SK-N-DZ (cell line): Measurements from ENCODE around the gene RLF.

ENCODE experiments used
- DNase-seq: peaks from one replicate; pipeline ENCODE4 v3.0.0-alpha.2; 2015; ENCODE audit warnings: low spot score

The RLF gene

DNA sequence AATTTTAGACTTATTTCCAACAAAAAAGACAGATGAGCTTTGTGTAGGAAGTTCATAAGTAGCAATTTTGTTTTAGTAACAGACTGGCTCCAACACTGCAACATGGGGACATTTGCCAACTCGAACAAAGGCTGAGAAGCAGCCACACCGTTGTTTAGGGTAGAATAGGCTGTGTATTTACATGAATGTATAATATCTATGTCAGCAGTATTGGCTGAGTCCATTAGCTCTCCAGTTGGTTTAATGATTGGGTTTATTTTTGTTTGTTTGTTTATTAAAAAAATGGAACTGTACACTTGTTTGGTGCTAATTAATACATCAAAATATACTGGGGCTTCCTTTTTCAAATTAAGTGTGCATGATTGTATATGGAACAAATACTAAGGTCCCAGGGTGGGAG, 79.2 kb downstream of the RLF start:
- DNase-seq: no peak

DNA sequence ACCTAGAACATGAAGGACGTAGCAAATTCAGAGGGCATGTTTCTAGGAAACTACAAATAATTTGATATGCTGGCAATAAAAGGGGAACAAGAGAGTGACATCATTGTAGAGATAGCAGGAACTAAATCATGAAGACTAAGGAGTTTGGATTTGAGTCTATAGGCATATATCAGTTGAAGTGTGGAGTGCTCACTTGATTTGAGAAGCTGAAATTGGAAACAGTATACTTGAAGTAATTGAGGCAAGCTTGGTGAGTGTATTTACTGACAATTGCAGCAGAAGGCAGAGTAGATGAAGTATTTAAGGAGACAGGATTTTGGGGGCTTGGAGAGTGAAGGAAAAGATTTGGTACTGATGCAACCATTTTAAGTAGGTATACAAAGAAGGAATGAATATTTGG, 80.2 kb downstream of the RLF start:
- no peak for DNase-seq

DNA sequence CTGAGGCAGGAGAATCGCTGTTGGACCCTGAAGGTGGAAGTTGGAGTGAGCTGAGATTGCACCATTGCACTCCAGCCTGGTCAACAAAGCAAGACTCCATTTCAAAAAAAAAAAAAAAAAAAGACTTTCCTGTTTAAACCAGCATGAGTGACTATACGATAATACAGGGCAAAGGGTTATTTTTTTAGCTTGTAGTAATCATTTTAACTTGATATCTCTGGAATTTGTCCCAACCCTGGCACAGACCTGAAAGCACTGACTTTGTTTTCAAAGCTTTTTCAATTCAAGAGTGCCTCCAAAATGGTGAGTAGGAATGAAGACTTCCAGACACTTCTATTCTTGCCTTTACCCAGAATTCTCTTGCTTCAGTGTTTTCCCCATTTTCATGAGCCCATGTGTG, 82.2 kb downstream of the RLF start:
- DNase-seq: no peak

DNA sequence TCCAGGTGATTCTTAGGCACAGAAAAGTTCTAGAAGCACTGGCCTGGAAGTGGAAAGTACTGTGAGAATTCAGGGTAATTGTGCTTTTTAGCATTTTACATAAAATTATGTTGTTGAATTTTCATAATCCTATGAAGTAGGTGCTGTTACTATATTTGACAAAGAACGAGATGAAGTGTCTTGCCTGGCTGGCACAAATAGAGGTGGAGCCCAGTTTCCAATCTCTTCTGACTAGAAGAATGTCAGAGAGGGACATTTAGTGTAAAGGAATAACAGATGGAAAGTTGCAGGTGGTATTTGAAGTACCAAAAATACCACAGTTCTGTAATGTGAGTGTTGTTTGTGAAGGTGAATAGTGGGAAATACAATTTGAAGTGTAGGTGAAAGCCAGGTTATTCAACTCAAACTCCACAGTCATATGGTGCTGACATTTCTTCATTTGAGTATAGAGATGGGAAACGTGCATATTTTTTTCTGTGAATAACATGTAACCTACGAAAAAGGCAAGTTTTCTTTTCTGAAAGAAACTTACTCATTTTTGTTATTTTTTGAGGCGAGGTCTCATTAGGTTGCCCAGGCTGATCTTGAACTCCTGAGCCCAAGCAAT, 83.1 kb downstream of the RLF start:
- no peak for DNase-seq

DNA sequence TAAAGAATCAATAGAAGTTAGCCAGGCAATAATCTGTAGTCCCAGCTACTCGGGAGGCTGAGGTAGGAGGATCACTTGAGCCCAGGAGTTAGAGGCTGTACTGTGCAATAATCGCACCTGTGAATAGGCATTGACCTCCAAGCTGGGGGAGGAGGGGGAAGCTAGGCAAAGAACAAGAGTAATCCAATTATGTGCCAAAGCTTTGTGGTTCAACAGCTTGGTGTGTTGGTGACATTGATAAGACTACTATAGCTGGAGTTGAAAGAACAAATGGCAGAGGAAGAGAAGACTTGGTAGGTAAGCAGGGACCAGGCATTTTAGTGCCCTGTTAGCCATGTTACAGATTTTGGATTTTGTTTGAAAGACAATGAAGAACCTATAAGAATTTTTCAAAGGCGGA, 84.5 kb downstream of the RLF start:
- DNase-seq: no peak

DNA sequence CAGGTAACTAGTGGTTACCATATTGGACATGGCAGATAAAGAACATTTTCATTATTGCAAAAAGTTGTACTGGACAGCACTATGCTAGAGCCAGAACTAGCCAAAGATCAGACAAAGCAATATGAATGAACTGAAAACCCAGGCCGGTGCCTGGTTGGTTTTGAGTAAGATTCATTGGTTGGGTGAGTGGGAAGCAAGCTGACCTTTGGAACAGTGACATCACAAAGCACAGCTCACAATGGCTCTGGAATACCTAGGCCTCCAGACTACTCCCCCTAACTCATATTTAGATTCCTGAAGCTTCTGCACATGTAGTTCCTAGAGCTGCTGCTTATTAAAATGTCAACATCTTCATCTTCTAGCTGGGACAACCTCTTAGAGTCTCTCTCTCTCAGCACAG, 86.5 kb downstream of the RLF start, which contains the start of gene TMCO2:
Gene TMCO2 (plus strand): TSS at position 283 of the 400 bp plus-strand sequence. CDS start 57 bp downstream, at position 340.
- no peak for DNase-seq

- no peak for DNase-seq
Measured at GRCh38 chr1:40248412-40248811, 87.2 kb downstream of the RLF start.

DNA sequence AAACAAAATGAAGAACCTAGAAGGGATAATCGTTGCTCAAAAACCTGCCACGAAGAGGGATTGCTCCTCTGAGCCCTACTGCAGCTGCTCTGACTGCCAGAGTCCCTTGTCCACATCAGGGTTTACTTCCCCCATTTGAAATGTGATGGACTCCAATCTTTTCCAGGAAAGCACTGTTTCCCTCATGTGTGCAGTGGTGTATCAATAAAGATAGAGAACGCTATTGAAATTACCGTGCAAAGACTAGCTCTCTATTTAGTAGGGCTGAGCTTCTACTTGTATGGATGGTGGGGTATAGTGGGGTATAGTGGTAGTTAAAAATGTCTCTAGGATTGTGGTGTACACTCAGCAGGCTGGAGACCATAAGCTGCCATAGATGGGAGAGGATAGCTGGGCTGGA, 90.3 kb downstream of the RLF start:
- DNase-seq: no peak

- DNase-seq: no peak
Measured at GRCh38 chr1:40252601-40253000, 91.4 kb downstream of the RLF start.

GRCh38 chr1:40255231-40255630, 94.0 kb downstream of the RLF start:
- no peak for DNase-seq

GRCh38 chr1:40256401-40257084, 95.4 kb downstream of the RLF start:
- DNase-seq: no peak

GRCh38 chr1:40257313-40257687, 96.1 kb downstream of the RLF start:
- no peak for DNase-seq

DNA sequence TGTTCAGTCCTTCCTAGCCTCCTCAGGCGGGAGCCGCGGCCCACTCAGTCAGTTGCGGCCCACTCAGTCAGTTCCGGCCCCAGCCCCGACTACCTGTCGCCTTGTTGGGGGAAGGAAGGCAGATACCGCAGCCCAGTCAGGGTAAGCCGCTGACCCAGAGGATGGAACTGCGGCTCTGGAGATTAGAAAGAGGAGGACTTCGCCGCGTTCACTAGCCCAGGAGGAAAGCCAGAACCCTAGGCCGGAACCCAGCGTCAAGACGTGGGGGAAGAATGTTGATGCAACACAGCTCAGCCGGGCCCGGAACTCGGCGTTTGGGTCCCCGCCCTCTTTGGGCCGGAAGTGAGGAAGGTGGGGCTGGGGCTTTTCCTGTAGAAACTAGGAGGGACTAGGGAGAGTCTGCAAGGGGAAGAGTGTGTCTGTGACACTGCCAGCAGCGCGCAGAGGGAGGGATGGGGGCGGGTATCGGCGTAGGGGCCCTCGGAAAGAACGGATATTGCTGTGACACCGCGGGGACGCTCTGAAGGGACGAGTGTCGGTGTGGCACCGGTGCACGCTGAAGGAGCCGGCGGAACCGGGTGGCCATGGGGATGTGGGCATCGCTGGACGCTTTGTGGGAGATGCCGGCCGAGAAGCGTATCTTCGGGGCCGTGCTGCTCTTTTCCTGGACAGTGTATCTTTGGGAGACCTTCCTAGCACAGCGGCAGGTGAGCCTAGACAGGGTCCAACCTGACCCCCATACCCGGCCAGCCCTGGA, 96.7 kb downstream of the RLF start, which contains the start of gene ZMPSTE24:
Gene ZMPSTE24 (plus strand): TSS at position 549 of the 757 bp plus-strand sequence. CDS start 36 bp downstream, at position 585.
- peak; percentile 97 for DNase-seq

DNA sequence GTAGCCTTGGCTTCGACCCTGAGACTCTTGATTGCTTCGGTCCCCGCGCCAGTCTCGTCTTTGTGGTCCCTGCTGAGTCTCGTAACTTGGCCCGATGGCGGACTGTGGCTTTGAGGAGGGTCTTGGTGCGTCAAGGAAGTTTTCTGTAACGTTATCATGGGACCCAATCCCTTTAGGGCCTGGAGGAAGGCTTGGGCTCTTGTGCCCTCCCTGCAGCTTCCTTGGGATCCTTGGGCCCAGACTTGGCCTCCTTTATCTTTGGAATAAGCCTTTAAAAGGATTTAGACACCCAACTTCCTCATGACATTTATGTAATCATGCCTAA, 97.2 kb downstream of the RLF start:
- no peak for DNase-seq

DNA sequence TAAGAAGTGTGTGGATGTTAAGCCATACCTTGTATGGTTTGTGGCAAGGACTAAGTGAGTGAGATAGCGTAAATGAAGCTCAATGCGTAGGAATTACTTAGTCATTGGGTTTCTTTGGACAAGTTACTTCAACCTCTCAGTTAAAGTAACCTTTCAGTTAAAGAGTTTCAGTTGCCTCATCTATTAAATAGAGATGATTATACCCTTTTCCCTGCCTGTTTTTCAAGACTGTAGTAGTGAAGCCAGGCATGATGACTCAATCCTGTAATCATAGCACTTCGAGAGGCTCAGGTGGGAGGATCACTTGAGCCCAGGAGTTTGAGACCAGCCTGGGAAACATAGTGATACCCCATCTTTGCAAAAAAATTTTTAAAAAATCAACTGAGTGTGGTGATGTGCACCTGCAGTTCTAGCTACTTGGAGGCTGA, 103.2 kb downstream of the RLF start:
- no peak for DNase-seq

DNA sequence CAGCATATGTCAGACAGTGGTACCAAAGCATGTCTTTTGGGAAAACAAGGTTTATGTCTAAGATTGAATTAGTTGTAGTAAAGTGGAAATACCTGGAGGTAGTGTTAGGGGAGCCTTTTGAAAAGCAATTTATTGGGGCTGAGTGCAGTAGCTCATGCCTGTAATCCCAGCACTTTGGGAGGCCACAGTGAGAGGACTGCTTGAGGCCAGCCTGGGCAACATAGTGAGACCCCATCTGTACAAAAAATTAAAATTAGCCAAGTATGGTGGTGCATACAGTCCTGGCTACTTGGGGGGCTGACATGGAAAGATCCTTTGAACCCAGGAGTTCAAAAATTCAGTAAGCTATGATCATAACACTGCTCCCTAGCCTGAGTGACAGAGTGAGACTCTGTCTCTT, 104.1 kb downstream of the RLF start:
- no peak for DNase-seq

GRCh38 chr1:40265919-40266318, 104.7 kb downstream of the RLF start:
- no peak for DNase-seq

DNA sequence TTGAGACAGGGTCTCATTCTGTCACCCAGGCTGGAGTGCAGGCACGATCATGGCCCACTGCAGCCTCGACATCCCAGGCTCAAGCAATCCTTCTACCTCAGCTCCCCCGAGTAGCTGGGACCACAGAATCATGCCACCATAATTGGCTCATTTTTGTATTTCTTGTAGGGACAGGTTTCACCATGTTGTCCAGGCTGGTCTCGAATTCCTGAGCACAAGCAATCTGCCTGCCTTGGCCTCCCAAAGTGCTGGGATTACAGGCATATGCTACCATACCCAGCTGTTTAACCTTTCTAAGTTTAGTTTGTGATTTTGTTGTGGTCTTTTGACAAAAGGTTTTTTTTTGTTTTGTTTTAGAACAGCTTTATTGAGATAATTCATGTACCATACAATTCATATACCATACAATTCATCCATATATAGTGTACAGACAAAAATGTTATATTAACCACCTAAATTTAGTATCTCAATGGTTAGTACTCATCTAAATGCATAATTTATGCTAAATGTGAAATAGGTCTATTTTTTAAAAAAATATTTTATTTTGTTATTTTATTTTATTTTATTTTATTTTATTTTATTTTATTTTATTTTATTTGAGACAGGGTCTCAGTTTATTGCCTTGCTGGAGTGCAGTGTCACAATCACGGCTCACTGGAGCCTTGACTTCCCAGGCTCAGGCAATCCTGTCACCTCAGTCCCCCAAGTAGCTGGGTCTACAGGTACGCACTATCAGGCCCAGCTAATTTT, 105.8 kb downstream of the RLF start:
- DNase-seq: no peak

- DNase-seq: no peak
Measured at GRCh38 chr1:40267767-40268187, 106.6 kb downstream of the RLF start.

- DNase-seq: no peak
Measured at GRCh38 chr1:40268211-40268610, 107.0 kb downstream of the RLF start.

- DNase-seq: no peak
Measured at GRCh38 chr1:40270152-40270834, 109.1 kb downstream of the RLF start.
